B cell (primary cell): ENCODE results near the gene USH1G.

Experiments
- CTCF ChIP-seq: fragments of 200-600 bp; IDR thresholded peaks from one replicate; pipeline ENCODE4 v1.8.0; 2022; ENCODE audit warnings: antibody characterized with exemption, mild to moderate bottlenecking
- EZH2 ChIP-seq: IDR thresholded peaks from 2 replicates; pipeline ENCODE4 v1.6.1; 2012; ENCODE audit warnings: borderline replicate concordance, low read depth, mild to moderate bottlenecking, moderate library complexity, low read length; ENCODE audit not compliant: insufficient read depth, poor library complexity, severe bottlenecking

GRCh38 chr17:74946641-74947040 is 23.6 kb upstream of the USH1G start:
- no peak for TF ChIP-seq CTCF
- no peak for TF ChIP-seq EZH2
